GM13977 (cell line): ENCODE data around the gene ATAD3B.

Experiments
- DNase-seq: peaks from one replicate; pipeline ENCODE4 v3.0.0; 2012; ENCODE audit warnings: low spot score
- CTCF ChIP-seq: IDR thresholded peaks from 2 replicates; pipeline ENCODE4 v1.5.1; 2012; ENCODE audit warnings: mild to moderate bottlenecking, control low read depth; ENCODE audit not compliant: insufficient read depth; ENCODE audit errors: extremely low read depth, missing control alignments
- in situ Hi-C: fragments of 300-500 bp; cut with MboI; formaldehyde crosslinking; loops from one replicate; pipeline ENCODE4 v1.12.0; 2022; ENCODE audit warnings: low sequenced_read_pairs, low pct_unique_long_range_greater_than_20kb, mixed read lengths, inconsistent platforms; ENCODE audit not compliant: unreplicated experiment

The ATAD3B gene

DNA sequence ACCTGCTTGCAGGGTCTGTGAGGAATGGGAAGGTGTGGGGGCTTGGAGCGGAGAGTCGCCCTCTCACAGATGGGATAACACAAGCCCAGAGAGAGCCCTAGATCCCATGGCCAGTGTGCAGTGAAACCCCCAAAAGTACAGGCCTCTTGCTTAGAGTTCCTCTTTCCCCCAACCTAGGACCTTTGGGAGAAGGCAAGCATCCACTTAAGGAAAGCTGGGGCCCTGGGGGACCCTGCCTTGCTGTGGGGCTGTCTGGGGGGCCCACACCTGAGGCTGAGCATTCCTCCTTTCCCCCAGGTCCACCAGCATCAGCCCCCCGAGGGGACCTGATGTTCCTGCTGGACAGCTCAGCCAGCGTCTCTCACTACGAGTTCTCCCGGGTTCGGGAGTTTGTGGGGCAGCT, 34.9 kb upstream of the ATAD3B start:
- peak; percentile 52 for DNase-seq
- no peak for TF ChIP-seq CTCF
- in situ Hi-C loops, result no loop called here

DNA sequence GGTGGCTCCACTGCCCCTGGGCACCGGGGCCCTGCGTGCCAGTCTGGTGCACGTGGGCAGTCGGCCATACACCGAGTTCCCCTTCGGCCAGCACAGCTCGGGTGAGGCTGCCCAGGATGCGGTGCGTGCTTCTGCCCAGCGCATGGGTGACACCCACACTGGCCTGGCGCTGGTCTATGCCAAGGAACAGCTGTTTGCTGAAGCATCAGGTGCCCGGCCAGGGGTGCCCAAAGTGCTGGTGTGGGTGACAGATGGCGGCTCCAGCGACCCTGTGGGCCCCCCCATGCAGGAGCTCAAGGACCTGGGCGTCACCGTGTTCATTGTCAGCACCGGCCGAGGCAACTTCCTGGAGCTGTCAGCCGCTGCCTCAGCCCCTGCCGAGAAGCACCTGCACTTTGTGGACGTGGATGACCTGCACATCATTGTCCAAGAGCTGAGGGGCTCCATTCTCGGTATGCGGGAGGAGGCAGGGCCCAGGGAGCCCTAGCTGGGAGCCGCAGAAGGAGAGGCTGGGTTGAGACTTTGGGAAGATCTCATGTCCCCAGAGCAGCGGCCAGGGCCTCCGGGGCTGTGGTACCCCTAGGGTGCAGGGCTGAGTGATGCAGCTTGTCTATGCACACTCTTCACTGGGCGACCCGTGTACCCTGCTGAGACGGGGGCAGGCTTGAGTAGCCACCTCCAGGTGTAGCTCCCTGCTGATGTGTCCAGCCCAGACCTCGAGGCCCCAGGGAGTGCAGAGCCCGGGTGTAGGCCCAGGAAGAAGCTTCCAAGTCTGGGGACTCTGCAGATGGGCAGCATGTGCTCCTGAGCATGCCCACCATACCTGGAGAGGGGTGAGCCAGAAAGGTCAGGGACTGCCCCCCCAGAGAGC, 34.3 kb upstream of the ATAD3B start:
- in situ Hi-C loops, result no loop called here
- no peak for TF ChIP-seq CTCF
- peak; percentile 34 for DNase-seq

- peak; percentile 71 for DNase-seq
- TF ChIP-seq CTCF, result peak; percentile 13
- in situ Hi-C loops, result no loop called here
These were observed 33.6 kb upstream of the ATAD3B start for GRCh38 chr1:1437904-1438376.

DNA sequence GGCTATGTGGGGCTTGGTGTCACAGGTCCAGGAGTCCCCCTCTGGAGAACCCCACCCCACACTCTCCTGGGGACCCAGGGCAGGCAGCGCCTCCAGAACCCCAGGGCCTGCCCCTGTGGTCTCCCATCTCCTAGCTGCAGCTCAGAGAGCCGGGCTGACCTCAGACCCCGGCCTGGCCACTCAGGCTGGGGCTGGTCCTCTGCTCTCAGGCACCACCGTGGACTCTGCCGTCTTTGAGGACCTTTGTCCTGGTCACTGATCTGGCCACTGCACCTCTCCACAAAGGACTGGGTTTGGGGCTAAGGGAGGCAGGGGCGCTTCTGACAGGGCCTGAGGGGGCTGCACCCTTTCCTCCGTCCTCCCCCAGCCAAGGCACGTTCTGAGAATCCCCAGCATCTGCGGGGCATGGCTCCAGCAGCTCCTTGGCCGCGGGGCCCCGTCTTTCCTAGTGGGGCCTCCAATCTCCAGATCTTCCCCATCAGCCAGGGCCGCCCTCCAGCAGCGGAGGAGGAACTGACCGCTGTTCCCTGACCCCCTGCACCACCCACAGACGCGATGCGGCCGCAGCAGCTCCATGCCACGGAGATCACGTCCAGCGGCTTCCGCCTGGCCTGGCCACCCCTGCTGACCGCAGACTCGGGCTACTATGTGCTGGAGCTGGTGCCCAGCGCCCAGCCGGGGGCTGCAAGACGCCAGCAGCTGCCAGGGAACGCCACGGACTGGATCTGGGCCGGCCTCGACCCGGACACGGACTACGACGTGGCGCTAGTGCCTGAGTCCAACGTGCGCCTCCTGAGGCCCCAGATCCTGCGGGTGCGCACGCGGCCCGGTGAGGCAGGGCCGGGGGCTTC, 32.8 kb upstream of the ATAD3B start:
- in situ Hi-C loops, result no loop called here
- peak; percentile 39 for DNase-seq
- TF ChIP-seq CTCF, result no peak

DNA sequence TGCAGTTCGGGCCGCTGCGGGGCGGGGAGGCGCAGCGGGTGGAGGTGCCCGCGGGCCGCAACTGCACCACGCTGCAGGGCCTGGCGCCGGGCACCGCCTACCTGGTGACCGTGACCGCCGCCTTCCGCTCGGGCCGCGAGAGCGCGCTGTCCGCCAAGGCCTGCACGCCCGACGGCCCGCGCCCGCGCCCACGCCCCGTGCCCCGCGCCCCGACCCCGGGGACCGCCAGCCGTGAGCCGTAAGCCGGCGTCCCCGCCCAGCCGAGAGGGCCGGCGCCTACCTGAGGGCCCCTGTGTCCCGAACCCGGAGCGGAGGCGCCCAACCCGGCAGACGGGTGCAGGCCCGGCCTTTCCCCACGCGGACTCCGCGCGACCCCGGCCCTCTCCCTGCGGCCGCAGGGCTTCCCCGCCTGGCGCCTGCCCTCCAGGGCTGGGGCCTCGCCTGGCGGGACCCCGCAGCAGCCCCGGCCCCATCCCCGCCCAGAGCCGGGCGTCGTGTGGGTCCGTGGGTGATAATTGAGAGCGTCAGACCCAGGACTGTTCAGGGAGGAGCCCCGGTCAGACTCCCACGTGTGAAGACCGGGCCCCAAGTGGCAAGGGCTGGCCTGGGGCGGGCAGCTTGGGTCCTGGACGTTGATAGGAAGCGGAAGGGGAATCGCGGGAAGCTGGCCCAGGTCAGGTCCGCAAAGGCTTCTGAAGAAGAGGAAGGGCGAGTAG, 31.9 kb upstream of the ATAD3B start:
- DNase-seq, result no peak
- in situ Hi-C loops, result no loop called here
- TF ChIP-seq CTCF, result no peak

GRCh38 chr1:1440262-1441001, 31.1 kb upstream of the ATAD3B start:
- in situ Hi-C loops, result no loop called here
- TF ChIP-seq CTCF, result no peak
- DNase-seq, result no peak
